ENCODE results near the gene ANXA7.

The ANXA7 gene

DNA sequence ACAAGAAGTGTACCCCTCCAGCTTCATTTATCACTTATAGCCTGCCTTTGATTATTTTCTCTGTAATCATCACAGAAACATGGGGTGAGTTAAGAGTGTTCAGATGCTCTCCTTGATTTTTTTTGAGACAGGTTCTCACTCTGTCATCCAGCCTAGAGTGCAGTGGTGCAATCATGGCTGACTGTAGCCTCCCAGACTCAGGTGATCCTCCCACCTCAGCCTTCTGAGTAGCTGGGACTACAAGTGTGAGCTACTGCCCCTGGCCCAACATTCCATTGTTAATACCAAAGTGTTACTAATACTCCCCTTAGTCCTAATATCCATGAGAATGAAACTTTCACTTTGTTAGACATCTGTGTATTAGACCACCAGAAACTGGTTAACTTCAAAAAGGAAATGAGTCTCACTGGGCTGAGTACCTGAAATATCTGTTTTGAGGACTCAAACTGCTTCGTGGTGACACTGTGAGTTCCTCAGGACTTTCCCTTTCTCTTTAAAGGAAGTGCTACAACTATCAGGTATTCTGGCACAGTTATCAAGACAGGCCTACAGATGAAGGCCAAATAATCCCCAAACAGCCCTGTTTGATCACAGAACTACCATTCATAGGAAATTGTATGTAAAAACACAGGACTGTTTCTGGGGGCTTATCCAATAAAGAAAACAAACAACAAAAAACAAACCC lies 34.7 kb downstream of the ANXA7 start:
- Histone ChIP-seq H3K4me3 (ENCODE audit: low read length, poor library complexity, severe bottlenecking) (peak overlapping the region; percentile 22), H4K20me1 (ENCODE audit: insufficient read depth, low read length, poor library complexity, severe bottlenecking) (no peaks in the 10 kb centered on the region), H3K9me3 (ENCODE audit: insufficient read depth, low read depth, low read length) (no peaks in the 10 kb centered on the region), H3K4me2 (ENCODE audit: low read depth, low read length, poor library complexity, severe bottlenecking) (peak overlapping the region; percentile 14), H3K9me2 (replicated peaks; ENCODE audit: low read depth, low read length) (no peaks in the 10 kb centered on the region), H3K4me1 (ENCODE audit: insufficient read depth, low read length, poor library complexity, severe bottlenecking) (peaks cover 11% of the 10 kb centered on the region), H2AFZ (ENCODE audit: low read length) (no peak overlapping the region), H3K9ac (ENCODE audit: low read depth, low read length, poor library complexity, severe bottlenecking) (peak overlapping the region; percentile 15), H3F3A (ENCODE audit: low read depth) (no peaks in the 10 kb centered on the region; the same call in 1 of the 2 replicates), H3K79me2 (ENCODE audit: insufficient read depth, low read length) (no peaks in the 10 kb centered on the region), H3K27me3 (ENCODE audit: insufficient read depth, low read length, poor library complexity, severe bottlenecking) (no peaks in the 10 kb centered on the region), H3K36me3 (ENCODE audit: insufficient read depth, low read length) (peaks cover 88% of the 10 kb centered on the region)
- TF ChIP-seq EZH2phosphoT487 (IDR thresholded peaks at IDR 0.05; ENCODE audit: borderline replicate concordance), result no peak
- TF ChIP-seq, protein P1, sequence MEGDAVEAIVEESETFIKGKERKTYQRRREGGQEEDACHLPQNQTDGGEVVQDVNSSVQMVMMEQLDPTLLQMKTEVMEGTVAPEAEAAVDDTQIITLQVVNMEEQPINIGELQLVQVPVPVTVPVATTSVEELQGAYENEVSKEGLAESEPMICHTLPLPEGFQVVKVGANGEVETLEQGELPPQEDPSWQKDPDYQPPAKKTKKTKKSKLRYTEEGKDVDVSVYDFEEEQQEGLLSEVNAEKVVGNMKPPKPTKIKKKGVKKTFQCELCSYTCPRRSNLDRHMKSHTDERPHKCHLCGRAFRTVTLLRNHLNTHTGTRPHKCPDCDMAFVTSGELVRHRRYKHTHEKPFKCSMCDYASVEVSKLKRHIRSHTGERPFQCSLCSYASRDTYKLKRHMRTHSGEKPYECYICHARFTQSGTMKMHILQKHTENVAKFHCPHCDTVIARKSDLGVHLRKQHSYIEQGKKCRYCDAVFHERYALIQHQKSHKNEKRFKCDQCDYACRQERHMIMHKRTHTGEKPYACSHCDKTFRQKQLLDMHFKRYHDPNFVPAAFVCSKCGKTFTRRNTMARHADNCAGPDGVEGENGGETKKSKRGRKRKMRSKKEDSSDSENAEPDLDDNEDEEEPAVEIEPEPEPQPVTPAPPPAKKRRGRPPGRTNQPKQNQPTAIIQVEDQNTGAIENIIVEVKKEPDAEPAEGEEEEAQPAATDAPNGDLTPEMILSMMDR (conservative IDR thresholded peaks at IDR 0.05; ENCODE audit: low read length), result no peak

DNA sequence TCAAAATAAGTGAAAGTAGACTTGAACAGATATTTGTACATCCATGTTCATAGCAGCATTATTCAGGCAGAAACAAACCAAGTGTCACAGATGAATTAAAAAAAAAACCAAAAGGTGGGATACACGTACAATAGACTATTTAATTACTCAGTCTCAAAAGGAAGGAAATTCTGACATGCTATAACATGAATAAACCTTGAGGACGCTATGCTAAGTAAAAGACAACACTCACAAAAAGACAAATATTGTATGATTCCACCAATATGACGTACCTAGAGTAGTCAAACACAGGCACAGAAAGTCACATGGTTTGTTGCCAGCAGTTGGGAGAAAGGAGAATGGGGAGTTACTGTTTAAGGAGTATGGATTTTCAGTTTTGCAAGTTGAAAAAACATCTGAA lies 37.2 kb downstream of the ANXA7 start:
- no peak for TF ChIP-seq EZH2phosphoT487 (IDR thresholded peaks at IDR 0.05; ENCODE audit: borderline replicate concordance)
- TF ChIP-seq, protein P1 (conservative IDR thresholded peaks at IDR 0.05; ENCODE audit: low read length), result no peak
- peaks cover 67% of the 10 kb centered on the region for H3K36me3 ChIP-seq (ENCODE audit: insufficient read depth, low read length)
- H3F3A ChIP-seq (ENCODE audit: low read depth), result no peaks in the 10 kb centered on the region; the same call in 1 of the 2 replicates
- H3K4me2 ChIP-seq (ENCODE audit: low read depth, low read length, poor library complexity, severe bottlenecking), result no peak overlapping the region
- no peaks in the 10 kb centered on the region for H3K9me3 ChIP-seq (ENCODE audit: insufficient read depth, low read depth, low read length)
- no peak overlapping the region for H3K4me3 ChIP-seq (ENCODE audit: low read length, poor library complexity, severe bottlenecking)
- no peak overlapping the region for H3K9ac ChIP-seq (ENCODE audit: low read depth, low read length, poor library complexity, severe bottlenecking)
- H3K4me1 ChIP-seq (ENCODE audit: insufficient read depth, low read length, poor library complexity, severe bottlenecking), result peaks cover 11% of the 10 kb centered on the region
- no peaks in the 10 kb centered on the region for H3K79me2 ChIP-seq (ENCODE audit: insufficient read depth, low read length)
- no peak overlapping the region for H2AFZ ChIP-seq (ENCODE audit: low read length)
- H3K27me3 ChIP-seq (ENCODE audit: insufficient read depth, low read length, poor library complexity, severe bottlenecking), result no peaks in the 10 kb centered on the region
- H3K9me2 ChIP-seq (replicated peaks; ENCODE audit: low read depth, low read length), result no peaks in the 10 kb centered on the region
- no peaks in the 10 kb centered on the region for H4K20me1 ChIP-seq (ENCODE audit: insufficient read depth, low read length, poor library complexity, severe bottlenecking)

DNA sequence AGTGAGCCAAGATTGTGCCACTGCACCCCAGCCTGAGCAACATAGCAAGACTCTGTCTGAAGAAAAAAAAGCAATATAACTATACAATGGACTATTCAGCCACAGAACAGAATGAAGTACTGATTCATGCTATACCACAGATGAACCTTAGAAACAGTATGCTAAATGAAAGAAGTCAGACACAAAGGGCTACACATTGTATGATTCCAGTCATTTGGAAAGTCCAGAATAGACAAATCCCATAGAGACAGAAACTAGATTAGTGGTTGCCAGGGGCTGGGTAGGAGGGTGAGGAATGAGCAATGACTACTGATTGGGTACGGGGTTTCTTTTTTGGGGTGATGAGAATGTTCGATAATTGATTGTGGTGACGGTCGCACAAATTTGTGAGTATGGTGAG lies 45.6 kb downstream of the ANXA7 start:
- TF ChIP-seq, protein P1 (conservative IDR thresholded peaks at IDR 0.05; ENCODE audit: low read length), result no peak
- no peak for TF ChIP-seq EZH2phosphoT487 (IDR thresholded peaks at IDR 0.05; ENCODE audit: borderline replicate concordance)
- H2AFZ ChIP-seq (ENCODE audit: low read length), result no peak overlapping the region
- no peaks in the 10 kb centered on the region for H4K20me1 ChIP-seq (ENCODE audit: insufficient read depth, low read length, poor library complexity, severe bottlenecking)
- H3K9me3 ChIP-seq (ENCODE audit: insufficient read depth, low read depth, low read length), result no peaks in the 10 kb centered on the region
- H3K27me3 ChIP-seq (ENCODE audit: insufficient read depth, low read length, poor library complexity, severe bottlenecking), result no peaks in the 10 kb centered on the region
- H3K4me2 ChIP-seq (ENCODE audit: low read depth, low read length, poor library complexity, severe bottlenecking), result no peak overlapping the region
- H3K79me2 ChIP-seq (ENCODE audit: insufficient read depth, low read length), result no peaks in the 10 kb centered on the region
- no peaks in the 10 kb centered on the region for H3F3A ChIP-seq (ENCODE audit: low read depth)
- H3K36me3 ChIP-seq (ENCODE audit: insufficient read depth, low read length), result no peaks in the 10 kb centered on the region
- H3K4me3 ChIP-seq (ENCODE audit: low read length, poor library complexity, severe bottlenecking), result no peak overlapping the region
- H3K4me1 ChIP-seq (ENCODE audit: insufficient read depth, low read length, poor library complexity, severe bottlenecking), result no peaks in the 10 kb centered on the region
- H3K9ac ChIP-seq (ENCODE audit: low read depth, low read length, poor library complexity, severe bottlenecking), result no peak overlapping the region
- H3K9me2 ChIP-seq (replicated peaks; ENCODE audit: low read depth, low read length), result no peaks in the 10 kb centered on the region

Measured in Loucy (cell line).